ENCODE data around the gene CLEC2D. TPM values are rescaled to one million over a fixed set of nuclear protein-coding genes. Genes with fewer than 3 reads are reported as not detected.

Gene CLEC2D
- total and polyA plus RNA-seq, 2 donors (not counting 1 experiment from before 2014, with no cell fraction given), result 158 to 426 TPM

GRCh38 chr12:9730011-9730410 lies 60.5 kb downstream of the CLEC2D start:
- Histone ChIP-seq H3K4me3 (ENCODE audit: control extremely low read depth in 1 of 5, extremely low read depth in 1 of 5, insufficient read depth in 1 of 5, low read depth in 2 of 5, low read length in 4 of 5) (peak overlapping the region in 3 of 5 experiments; percentile 1 to 74 (median 39)), H3K27me3 (replicated peaks in 1 of 4; ENCODE audit: control extremely low read depth in 1 of 4, control insufficient read depth in 3 of 4, insufficient read depth in 4 of 4, low read length in 3 of 4) (no peaks in the 10 kb centered on the region), H2AFZ (ENCODE audit: insufficient read depth, low read depth, low read length, poor library complexity, severe bottlenecking) (peak overlapping the region; percentile 27), H3K36me3 (replicated peaks in 1 of 2; ENCODE audit: control extremely low read depth in 1 of 2, control insufficient read depth in 1 of 2, extremely low read depth in 1 of 2, insufficient read depth in 2 of 2, low read length in 1 of 2) (no peaks in the 10 kb centered on the region), H4K20me1 (ENCODE audit: control insufficient read depth, insufficient read depth, low read length, poor library complexity, severe bottlenecking) (no peaks in the 10 kb centered on the region), H3K4me2 (replicated peaks; ENCODE audit: low read depth, low read length, poor library complexity, severe bottlenecking) (peak overlapping the region; percentile 75), H3K9me3 (ENCODE audit: control extremely low read depth in 1 of 3, control insufficient read depth in 2 of 3, insufficient read depth in 1 of 3, low read length in 2 of 3) (peaks cover 0 to 2% (median 0%) of the 10 kb centered on the region in 3 donors), H3K27ac (ENCODE audit: low read length in 2 of 2) (peak overlapping the region; percentile 83 to 94), H3K79me2 (ENCODE audit: control insufficient read depth, insufficient read depth, low read length) (peaks cover 67% of the 10 kb centered on the region), H3K4me1 (ENCODE audit: control insufficient read depth in 2 of 2, insufficient read depth in 2 of 2, low read length in 2 of 2) (peaks cover 36 to 57% of the 10 kb centered on the region in 2 donors), H3K9ac (ENCODE audit: low read length) (peak overlapping the region; percentile 82)
- intact Hi-C loops (cut with micrococcal nuclease), result loop anchor here (2.0 kb wide), 1 partner anchor 61 kb away; the partner anchor contains the start of gene CLEC2D
- H3K9me3 Mint-ChIP-seq (ENCODE audit: insufficient read depth), result no peaks in the 10 kb centered on the region
- POLR2A ChIA-PET, result interaction anchor here (1.0 to 3.6 kb wide), 6 partner anchors 8 to 83 kb away, joined by 3 to 20 read pairs (median 6); no protein-coding TSS in a partner anchor
- H3K27ac Mint-ChIP-seq, result peak overlapping the region; percentile 89
- no peak for TF ChIP-seq EZH2 (IDR thresholded peaks at IDR 0.05; ENCODE audit: borderline replicate concordance, insufficient read depth, low read depth, low read length, poor library complexity, severe bottlenecking)
- TF ChIP-seq, protein P1, sequence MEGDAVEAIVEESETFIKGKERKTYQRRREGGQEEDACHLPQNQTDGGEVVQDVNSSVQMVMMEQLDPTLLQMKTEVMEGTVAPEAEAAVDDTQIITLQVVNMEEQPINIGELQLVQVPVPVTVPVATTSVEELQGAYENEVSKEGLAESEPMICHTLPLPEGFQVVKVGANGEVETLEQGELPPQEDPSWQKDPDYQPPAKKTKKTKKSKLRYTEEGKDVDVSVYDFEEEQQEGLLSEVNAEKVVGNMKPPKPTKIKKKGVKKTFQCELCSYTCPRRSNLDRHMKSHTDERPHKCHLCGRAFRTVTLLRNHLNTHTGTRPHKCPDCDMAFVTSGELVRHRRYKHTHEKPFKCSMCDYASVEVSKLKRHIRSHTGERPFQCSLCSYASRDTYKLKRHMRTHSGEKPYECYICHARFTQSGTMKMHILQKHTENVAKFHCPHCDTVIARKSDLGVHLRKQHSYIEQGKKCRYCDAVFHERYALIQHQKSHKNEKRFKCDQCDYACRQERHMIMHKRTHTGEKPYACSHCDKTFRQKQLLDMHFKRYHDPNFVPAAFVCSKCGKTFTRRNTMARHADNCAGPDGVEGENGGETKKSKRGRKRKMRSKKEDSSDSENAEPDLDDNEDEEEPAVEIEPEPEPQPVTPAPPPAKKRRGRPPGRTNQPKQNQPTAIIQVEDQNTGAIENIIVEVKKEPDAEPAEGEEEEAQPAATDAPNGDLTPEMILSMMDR (IDR thresholded peaks at IDR 0.05), result no peak
- peak overlapping the region; percentile 79 for H3K4me3 Mint-ChIP-seq
- DNase-seq (no peak), ATAC-seq (ENCODE audit: low read depth) (no peak)
- CTCF ChIA-PET, result interaction anchor here (0.7 to 5.3 kb wide), 19 partner anchors 8 to 95 kb away, joined by 3 to 40 read pairs (median 4); partner anchors contain the start of genes CD69 and CLEC2D
- WGBS (ENCODE audit: insufficient coverage), result 60% methylated on average over 2 of the region's 3 CpGs
- no peaks in the 10 kb centered on the region for H3K27me3 Mint-ChIP-seq
- peaks cover 70% of the 10 kb centered on the region for H3K4me1 Mint-ChIP-seq

- Histone ChIP-seq H3K79me2 (ENCODE audit: control insufficient read depth, insufficient read depth, low read length) (peaks cover 63% of the 10 kb centered on the region), H4K20me1 (ENCODE audit: control insufficient read depth, insufficient read depth, low read length, poor library complexity, severe bottlenecking) (no peaks in the 10 kb centered on the region), H3K9me3 (ENCODE audit: control extremely low read depth in 1 of 3, control insufficient read depth in 2 of 3, insufficient read depth in 1 of 3, low read length in 2 of 3) (peaks cover 0 to 3% (median 0%) of the 10 kb centered on the region in 3 donors), H3K4me3 (ENCODE audit: control extremely low read depth in 1 of 5, extremely low read depth in 1 of 5, insufficient read depth in 1 of 5, low read depth in 2 of 5, low read length in 4 of 5) (peak overlapping the region in 4 of 5 experiments; percentile 35 to 74 (median 52)), H3K27ac (ENCODE audit: low read length in 2 of 2) (peak overlapping the region; percentile 83 to 94), H3K36me3 (replicated peaks in 1 of 2; ENCODE audit: control extremely low read depth in 1 of 2, control insufficient read depth in 1 of 2, extremely low read depth in 1 of 2, insufficient read depth in 2 of 2, low read length in 1 of 2) (no peaks in the 10 kb centered on the region), H3K4me2 (replicated peaks; ENCODE audit: low read depth, low read length, poor library complexity, severe bottlenecking) (peak overlapping the region; percentile 75), H2AFZ (ENCODE audit: insufficient read depth, low read depth, low read length, poor library complexity, severe bottlenecking) (no peak overlapping the region), H3K27me3 (replicated peaks in 1 of 4; ENCODE audit: control extremely low read depth in 1 of 4, control insufficient read depth in 3 of 4, insufficient read depth in 4 of 4, low read length in 3 of 4) (no peaks in the 10 kb centered on the region), H3K4me1 (ENCODE audit: control insufficient read depth in 2 of 2, insufficient read depth in 2 of 2, low read length in 2 of 2) (peaks cover 38 to 57% of the 10 kb centered on the region in 2 donors), H3K9ac (ENCODE audit: low read length) (peak overlapping the region; percentile 82)
- intact Hi-C loops (cut with micrococcal nuclease), result loop anchor here (2.0 kb wide), 1 partner anchor 62 kb away; the partner anchor contains the start of gene CLEC2D
- Mint-ChIP-seq H3K27ac (peak overlapping the region; percentile 95), H3K4me3 (peak overlapping the region; percentile 92), H3K27me3 (no peaks in the 10 kb centered on the region), H3K9me3 (ENCODE audit: insufficient read depth) (no peaks in the 10 kb centered on the region), H3K4me1 (peaks cover 68% of the 10 kb centered on the region)
- DNase-seq (no peak), ATAC-seq (ENCODE audit: low read depth) (no peak)
- no peak for TF ChIP-seq EZH2 (IDR thresholded peaks at IDR 0.05; ENCODE audit: borderline replicate concordance, insufficient read depth, low read depth, low read length, poor library complexity, severe bottlenecking)
- TF ChIP-seq, protein P1 (IDR thresholded peaks at IDR 0.05), result no peak
- 71% methylated on average over 2 of the region's 6 CpGs for WGBS (ENCODE audit: insufficient coverage)
- ChIA-PET POLR2A (interaction anchor here (1.0 to 3.6 kb wide), 5 partner anchors 8 to 83 kb away, joined by 3 to 20 read pairs (median 7); no protein-coding TSS in a partner anchor), CTCF (interaction anchor here (1.0 to 5.3 kb wide), 18 partner anchors 9 to 97 kb away, joined by 3 to 40 read pairs (median 4); partner anchors contain the start of genes CD69 and CLEC2D)
These were observed 61.1 kb downstream of the CLEC2D start for GRCh38 chr12:9730591-9730990.
